Right forelimb (tissue), 1 donor: Measurements from ENCODE around the gene DEFB124.
"Not testable (repeated sequence)": the region's sequence is repeated elsewhere in the genome, so short reads cannot be mapped to it uniquely, and the experiment has no call there.

Source experiments
- DNase-seq: peaks from one replicate; pipeline ENCODE4 v3.0.0-alpha.2; 2018

DEFB124 gene

DNA sequence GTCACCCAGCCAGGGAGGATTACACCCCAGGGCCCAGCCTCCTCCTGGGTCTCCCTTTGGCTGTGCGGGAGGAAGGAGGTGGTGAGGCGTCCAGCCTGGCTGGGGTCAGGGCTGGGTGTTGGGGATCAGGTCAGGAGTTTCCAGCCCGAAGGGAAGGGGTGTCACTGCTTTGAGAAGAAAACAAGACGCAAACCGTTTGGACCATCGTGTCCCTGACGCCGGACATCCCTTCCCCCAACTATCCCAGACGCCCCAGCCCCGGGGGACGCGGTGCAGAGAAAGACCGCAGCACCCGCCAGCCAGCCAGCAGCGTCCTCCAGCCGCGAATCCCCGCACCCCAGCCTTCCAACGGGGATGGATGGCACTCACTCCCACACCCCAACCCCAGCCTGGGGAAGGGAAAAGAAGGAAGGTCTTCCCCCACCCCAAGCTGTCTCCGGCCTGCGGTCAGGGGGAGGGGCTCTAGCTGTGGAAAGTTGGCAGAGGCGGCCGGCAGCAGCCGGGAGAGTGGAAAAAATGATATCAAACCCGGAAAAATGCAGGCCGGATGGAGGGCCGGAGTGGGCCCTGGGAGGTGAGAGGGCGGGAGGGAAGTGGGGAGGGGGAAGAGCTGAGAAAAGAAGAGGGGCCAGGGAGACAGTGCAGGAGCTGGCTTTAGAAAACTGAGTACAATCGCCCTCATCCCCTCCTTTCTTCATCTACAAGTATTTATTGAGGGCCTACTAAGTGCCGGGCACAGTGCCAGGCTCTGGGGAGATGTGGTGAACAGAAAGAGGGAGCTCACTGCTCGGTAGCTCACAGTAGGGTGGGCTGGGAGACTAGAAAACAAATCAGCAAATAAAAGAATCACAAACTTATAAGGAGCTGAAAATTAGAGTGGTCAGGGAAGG, 10.8 kb upstream of the DEFB124 start:
- peak; percentile 89 for DNase-seq

DNA sequence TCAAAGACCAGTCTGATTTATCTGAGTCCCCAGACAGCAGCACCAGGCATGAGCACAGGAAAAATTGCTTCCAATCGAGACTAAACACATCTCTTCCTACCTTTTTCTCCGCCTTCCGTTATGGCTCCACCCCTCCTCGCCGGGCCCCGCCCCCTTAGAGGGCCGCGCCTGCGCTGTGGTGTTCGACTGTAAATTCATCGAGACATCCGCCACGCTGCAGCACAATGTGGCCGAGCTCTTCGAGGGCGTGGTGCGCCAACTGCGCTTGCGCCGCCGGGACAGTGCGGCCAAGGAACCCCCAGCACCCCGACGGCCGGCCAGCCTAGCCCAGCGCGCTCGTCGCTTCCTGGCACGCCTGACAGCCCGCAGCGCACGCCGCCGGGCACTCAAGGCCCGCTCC, 9.1 kb upstream of the DEFB124 start:
- DNase-seq, result peak; percentile 75

DNA sequence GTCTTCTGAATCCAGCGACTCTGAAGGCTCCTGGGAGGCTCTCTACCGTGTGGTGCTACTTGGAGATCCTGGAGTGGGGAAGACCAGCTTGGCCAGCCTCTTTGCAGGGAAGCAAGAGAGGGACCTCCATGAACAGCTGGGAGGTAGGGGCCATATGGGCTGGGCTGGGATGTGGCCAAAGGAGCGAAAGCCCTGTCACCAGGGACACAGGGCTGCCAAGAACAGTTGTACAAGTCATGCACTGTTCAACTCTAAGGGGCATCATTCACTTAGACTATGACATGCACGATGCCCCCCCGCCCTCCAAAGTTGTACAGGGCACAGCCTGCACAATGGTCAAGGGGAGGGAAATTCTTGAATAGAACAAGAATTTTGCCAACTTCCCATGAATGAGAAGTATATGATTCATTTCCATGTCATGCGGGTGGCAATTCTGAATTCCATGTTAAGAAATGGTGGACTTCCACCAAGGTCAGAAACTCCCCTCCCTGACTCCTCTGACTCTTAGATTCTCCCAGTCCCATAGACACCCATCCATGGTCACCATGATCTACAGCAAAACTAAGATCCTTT, 1.8 kb upstream of the DEFB124 start:
- peak; percentile 23 for DNase-seq

DNA sequence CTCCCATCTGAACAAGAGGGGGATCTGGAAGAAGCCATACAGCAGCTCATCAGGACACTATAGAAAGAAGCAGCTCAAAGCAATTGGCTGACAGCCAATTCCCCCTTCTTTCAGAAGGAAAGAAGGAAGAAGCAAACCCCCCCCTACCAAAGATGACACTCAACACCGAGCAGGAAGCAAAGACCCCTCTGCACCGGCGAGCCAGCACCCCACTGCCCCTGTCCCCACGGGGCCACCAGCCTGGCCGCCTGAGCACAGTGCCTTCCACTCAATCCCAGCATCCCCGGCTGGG, 1.3 kb upstream of the DEFB124 start:
- DNase-seq, result no peak

DNA sequence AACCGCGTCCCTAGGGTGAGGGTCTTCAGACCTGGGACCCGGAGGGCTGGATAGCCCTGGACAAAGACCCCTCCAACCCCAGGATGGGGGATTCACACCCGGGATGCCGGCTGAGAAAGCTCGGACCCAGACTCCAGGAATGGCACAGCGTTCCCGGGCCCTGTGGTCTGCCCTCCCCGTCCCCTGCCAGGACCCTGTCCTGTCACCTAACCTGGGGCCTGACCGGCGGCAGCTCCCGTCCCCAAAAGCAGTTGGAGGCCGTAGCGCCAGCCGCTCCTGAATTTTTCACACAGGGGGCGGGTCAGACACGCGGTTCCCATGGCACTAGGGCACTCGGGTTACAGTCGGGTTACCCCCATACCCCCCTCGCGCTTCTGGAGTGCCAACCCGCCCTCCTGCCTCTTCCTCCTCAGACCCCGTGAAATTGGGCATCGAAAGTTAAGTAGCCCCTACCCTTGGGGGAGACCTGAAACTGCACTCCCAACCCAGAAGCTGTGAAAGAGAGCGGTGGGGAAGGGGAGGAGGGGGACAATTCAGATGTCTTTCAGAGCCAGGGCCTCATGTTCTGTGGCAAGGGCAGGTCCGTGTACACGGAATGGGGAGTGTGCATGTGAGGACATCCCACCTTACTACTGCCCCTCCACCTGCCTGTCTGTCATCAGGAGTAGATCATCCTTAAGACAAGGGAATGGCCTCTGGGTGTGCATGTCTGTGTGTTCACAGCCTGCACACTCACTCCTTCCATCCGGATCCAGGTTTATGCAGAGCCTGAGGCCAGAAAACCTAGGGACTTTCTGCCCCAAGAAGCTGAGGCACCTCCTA, 756 bp upstream of the DEFB124 start:
- no peak for DNase-seq

DNA sequence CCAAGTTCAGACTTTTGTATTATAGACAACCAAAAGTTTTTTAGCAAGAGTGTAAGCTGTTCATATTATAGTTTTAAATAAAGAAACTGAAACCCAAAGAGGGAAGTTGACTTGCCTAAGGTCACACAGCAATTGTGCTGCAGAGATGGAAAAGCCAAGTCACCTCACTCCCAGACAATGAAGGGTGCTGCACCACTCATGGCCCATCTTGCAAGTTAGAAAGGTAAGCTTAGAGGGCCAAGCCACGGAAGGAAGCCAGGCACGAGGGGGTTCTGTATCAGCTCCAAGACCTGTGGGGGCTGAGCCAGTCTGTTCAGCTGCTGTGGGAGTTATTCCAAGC, 860 bp downstream of the DEFB124 start:
- no peak for DNase-seq

DNA sequence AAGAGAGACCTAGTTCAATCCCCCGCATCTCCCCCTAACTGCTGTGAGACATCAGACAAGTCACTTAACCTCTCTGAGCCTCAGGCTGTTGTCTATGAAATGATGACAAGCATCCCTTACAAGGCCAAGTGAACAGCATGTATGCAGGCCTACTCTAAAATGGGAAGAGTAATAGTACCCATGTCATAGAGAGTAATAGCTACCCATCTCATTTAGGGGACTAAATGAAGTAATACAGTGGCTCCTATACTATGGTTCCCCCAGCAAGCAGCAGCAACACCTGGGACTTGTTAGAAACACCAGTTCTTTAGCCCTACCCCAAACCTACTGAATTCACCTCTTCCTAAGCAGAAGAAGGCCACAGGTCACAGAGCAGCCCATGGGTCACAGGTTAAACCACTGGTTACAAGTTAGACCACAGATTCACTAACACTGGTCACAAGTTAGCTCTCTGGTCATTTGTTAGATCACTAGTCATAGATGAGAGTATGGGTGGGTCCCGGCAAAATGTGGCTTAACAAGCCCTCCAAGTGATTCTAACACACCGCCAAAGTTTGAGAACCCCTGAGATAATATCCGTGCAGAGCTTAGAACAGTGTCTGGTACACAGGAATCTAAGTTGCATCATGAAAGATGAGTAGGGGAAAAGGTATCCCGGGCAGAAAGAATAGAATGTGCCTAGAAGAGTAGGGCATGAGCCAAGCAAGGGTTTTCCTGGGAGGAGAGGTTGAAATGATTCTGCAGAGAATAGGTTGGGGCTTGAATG, 1.4 kb downstream of the DEFB124 start:
- DNase-seq, result no peak

DNA sequence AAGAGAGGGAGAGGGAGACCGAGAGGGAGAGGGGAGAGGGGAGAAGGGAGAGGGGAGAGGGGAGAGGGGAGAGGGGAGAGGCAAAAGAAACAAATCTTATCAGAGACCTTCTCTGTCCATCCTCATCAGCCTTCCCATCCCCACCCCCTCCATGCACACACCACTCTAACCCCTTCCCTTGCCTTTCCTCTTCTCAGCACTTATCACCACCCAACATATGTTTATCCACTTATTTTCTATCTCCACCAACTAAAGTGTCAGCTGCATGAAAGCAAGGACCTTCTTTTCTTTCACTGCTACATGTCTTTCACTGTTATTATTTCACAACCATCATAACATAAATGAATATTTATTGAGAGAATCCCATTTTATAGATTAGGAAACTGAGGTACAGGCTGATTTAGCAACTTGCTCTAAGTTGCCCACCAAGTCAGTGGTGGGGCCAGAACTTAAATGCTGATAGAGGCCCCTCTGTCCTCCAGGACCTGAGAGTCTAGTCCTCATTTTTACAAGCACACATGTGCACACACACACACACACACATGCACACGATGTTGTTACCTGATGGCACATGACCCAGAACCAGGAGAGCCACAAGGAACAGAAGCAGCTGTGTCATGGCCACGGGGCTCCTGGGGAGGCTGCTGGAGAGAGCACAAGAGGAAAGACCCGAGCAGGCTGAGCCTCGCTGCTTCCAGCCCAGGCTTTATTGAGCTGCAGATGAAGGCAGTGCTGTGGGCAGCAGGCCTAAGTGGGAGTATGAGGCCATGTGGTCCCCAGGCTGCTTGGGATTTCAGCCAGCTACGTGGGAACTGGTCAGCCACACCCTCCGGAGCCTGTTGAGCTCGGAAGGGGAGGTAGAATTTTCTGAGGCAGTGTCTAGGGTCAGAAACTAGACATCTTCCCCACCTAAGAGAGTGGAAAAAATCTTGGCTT, 2.3 kb downstream of the DEFB124 start:
- peak; percentile 56 for DNase-seq

DNA sequence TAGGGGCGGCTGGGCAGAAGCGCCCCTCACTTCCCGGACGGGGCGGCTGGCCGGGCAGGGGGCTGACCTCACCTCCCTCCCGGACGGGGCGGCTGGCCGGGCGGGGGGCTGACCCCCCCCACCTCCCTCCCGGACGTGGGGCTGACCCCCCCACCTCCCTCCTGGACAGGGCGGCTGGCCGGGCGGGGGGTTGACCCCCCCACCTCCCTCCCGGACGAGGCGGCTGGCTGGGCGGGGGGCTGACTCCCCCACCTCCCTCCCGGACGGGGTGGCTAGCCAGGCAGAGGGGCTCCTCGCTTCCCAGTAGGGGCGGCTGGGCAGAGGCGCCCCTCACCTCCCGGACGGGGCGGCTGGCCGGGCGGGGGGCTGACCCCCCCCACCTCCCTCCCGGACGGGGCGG, 4.0 kb downstream of the DEFB124 start:
- not testable (repeated sequence) for DNase-seq

DNA sequence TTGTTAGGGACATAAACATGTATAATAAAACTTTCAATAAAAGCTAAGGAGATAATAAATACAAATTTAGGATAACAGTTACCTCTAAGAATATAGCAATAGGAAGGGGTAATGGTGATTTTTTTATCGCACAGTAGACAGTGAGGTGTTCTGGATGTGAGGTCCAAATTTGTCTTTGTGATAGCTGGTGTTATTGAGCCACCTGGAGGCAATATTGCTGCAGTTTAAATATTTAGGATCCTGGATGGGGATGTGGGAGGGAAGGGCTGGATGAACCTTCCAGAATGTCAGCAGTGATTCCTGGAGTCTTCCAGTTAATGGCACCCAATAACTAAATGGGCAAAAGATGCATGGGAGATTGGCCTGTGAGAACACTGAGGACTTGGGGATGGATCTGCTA, 20.6 kb downstream of the DEFB124 start:
- DNase-seq, result no peak

DNA sequence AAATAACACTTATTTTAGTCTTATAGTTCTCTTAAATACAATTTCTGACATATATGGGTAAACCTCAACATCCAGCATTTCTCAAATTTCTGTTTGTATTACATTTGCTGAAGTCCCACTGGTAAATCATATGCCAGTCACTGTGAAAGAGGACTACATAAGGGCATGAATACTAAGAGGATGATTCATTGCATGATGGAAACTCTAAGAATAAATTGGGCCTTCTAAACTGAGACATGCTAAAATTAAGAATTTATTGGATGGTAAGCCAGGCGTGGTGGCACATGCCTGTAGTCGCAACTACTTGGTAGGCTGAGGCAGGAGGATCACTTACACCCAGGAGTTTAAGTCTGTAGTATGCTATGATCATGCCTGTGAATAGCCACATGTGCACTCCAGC, 22.4 kb downstream of the DEFB124 start:
- DNase-seq, result no peak

DNA sequence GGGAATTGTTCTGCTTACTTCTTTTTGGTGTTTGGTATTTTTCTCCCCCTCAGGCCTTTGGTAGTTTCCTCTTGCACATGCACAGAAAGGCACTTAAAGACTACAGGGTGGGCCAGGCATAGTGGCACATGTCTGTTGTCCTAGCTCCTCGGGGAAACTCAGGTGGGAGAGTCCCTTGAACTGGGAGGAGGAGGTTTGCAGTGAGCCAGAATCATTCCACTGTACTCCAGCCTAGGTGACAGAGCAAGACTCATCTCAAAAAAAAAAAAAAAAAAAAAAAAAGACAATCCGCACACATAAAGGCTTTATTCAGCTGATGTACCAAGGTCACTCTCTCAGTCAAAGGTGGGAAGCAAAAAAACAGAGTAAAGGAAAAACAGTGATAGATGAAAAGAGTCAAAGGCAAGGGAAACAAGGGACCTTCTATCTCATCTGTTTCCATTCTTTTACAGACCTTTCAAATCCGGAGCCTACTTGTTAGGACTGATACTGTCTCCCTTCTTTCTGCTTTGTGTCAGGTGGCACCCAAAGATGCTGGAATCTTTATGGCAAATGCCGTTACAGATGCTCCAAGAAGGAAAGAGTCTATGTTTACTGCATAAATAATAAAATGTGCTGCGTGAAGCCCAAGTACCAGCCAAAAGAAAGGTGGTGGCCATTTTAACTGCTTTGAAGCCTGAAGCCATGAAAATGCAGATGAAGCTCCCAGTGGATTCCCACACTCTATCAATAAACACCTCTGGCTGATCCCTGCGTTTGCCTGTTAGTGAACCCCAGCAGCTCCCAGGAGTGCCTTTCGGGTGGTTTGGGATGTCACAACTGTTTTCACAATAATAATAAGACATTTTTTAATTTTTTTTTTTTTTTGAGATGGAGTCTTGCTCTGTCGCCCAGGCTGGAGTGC, 25.2 kb downstream of the DEFB124 start:
- no peak for DNase-seq

DNA sequence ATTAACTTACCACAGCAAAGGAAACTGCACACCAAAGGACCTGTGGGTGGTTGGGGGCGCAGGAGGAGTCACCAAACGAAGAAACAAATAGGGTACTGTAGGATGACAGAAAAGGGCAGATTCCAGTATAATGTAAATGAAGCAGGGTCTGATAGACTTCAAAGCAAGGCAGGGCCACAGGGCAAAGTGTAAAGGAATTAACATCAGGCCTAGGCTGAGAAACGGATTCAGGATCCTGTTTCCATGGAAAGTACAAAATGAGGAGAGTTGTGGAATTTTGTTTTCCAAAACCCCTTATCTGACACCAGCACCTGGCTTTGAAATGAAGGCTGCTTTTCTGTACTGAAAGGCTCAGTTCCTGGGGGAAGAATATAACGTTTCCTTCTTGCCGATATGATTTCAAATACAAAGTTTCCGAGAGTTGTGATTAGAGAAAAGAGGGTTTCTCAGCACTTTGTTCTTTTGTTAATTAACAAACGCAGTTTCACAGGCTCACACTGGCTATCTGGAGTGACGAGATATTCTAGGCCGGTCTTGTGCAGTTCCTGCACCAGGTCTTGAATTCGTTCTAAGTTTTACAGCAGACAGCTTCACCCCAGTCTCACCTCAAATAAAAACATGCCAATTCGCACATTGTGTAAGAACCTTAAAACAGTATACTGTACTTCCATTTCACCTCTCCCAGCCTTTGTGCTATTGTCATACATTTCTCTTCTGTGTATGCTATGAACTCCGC, 28.7 kb downstream of the DEFB124 start:
- DNase-seq, result no peak

DNA sequence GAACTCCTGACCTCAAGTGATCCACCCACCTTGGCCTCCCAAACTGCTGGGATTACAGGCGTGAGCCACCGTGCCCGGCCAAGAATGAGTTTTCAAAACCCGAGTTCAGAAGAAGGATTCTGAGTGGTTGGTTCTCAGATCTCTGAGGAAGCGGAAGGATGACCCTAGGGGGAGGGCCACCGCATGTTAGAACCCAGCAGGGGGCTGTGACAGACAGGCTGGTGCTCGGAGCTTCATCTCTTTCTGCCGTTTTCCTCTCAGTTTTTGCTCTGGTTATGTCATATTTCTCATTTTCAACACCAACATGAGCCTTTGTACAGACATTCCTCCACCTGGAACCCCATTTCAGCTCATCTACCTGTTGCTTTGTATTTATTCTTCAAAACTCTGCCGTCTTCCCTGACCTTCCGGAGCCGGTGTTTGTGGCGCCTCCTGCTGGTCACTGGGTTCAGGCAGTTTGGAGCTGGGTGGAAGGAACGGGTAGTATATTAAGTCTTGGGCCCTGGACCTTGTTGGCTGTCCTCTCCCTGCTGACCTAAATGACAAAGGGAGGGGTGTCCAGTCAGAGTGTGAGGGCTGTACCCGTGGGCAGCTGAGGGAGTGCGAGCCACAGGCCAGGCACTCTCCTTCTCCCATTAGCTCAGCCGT, 34.8 kb downstream of the DEFB124 start, which contains the start of gene DEFB123:
TSS of gene DEFB123 (plus strand) at position 621 of the 648 bp plus-strand sequence. CDS start 67 bp downstream, outside the sequence.
- no peak for DNase-seq

DNA sequence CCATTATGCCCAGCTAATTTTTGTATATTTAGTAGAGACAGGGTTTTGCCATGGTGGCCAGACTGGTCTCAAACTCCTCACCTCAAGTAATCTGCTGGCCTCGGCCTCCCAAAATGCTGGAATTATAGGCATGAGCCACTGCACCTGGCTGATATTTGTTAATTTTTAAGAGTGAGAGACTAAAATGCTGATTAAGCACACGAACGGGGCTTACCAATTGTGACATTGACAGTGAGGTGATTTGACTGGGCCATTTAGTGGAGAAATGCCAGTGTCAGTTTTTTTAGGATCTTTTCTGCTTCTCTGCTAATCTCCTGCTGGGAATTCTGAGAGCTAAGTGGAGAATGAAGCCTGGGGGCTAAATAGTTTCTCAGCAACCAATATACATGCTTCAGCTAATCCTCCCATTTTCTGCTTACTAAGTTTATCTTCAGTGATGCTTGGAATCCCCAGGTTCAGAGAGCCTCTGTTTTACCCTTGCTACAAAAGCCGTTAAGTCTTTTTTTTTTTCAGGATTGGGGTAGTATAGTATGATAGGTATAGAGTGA, 44.3 kb downstream of the DEFB124 start:
- DNase-seq, result no peak

DNA sequence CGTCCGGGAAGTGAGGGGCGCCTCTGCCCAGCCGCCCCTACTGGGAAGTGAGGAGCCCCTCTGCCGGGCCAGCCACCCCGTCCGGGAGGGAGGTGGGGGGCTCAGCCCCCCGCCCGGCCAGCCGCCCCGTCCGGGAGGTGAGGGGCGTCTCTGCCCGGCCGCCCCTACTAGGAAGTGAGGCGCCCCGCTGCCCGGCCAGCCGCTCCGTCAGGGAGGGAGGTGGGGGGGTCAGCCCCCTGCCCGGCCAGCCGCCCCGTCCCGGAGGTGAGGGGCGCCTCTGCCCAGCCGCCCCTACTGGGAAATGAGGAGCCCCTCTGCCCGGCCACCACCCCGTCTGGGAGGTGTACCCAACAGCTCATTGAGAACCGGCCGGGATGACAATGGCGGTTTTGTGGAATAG, 47.4 kb downstream of the DEFB124 start:
- not testable (repeated sequence) for DNase-seq

DNA sequence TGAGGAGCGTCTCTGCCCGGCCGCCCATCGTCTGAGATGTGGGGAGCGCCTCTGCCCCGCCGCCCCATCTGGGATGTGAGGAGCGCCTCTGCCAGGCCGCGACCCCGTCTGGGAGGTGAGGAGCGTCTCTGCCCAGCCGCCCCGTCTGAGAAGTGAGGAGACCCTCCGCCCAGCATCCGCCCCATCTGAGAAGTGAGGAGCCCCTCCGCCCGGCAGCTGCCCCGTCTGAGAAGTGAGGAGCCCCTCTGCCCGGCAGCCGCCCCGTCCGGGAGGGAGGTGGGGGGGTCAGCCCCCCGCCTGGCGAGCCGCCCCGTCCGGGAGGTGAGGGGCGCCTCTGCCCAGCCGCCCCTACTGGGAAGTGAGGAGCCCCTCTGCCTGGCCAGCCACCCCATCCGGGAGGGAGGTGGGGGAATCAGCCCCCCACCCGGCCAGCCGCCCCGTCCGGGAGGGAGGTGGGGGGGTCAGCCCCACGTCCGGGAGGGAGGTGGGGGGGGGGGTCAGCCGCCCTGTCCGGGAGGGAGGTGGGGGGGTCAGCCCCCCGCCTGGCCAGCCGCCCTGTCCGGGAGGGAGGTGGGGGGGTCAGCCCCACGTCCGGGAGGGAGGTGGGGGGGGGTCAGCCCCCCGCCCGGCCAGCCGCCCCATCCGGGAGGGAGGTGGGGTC, 47.9 kb downstream of the DEFB124 start:
- DNase-seq, result not testable (repeated sequence)

DNA sequence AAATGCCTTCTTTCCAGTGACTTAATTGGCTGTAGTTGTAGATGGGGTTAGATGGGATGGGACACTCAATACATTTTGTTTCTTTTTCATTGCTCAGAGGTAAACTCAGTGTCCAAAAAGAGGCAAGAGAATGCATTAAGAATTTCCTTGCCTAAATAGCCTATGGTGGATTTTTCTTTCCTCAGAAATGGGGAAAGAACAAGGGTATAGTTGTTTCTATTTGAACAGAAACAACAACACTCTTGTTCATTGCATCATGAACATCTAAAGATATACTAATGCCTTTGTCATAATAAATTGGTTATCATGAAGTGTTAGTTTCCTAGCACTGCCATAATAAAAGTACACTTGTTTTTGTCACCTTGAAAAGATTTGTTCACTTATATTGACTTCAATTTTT, 49.1 kb downstream of the DEFB124 start:
- DNase-seq, result no peak

DNA sequence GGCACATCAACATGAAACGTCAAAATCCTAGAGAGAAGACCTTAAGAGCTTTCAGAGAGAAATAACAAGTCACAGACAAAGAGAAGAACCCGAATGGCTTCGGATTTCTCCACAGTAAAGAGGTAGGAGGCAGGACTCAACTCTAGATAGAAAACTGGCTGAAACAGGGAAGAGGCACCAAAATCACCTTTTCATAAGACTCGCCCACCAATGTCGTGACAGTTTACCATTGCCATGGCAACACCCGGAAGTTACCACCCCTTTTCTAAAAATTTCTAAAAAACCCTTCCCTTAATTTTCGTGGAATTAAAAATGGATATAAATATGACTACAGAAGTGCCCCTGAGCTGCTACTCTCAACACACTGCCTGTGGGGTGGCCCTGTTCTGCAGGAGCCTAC, 56.6 kb downstream of the DEFB124 start:
- DNase-seq, result no peak
